K562 (cell line): ENCODE measurements around the gene EML1. TPM values are rescaled to one million over a fixed set of nuclear protein-coding genes. Genes with fewer than 3 reads are reported as not detected.

Experiments
- ATAC-seq: fragments of 200-7000 bp; cut with Tn5 transposase; 3 replicates; pipeline ENCODE4 v1.9.1; 2020; ENCODE audit warnings: moderate library complexity
- BruUV-seq: library from RNA; stranded (reverse); fragments of 400-500 nt; replicated peaks from 2 replicates; lab custom pipeline; 2021; lab: Mats Ljungman, UMichigan
- CTCF ChIA-PET: fragments of 300-600 bp; formaldehyde crosslinking; extraction: SDS; loops from one replicate; lab custom pipeline; 2021; ENCODE audit warnings: low intra/inter-chr PET ratio; lab: Yijun Ruan, JAX
- POLR2A ChIA-PET: fragments of 300-600, 350-650 bp; sonication (Branson Sonifier 250); formaldehyde crosslinking; extraction: SDS; loops from one replicate; lab custom pipeline; 2021; ENCODE audit warnings: antibody characterized with exemption, inconsistent platforms; lab: Yijun Ruan, JAX
- DNase-seq, 4 experiments: peaks; one replicate each; pipeline versions ENCODE4 v3.0.0 to v3.0.0-alpha.2; 2011 to 2018; ENCODE audit warnings: low spot score in 3 of 4, mixed read lengths in 3 of 4; ENCODE audit errors: extremely low read depth in 1 of 4
- FAIRE-seq: peaks from 2 replicates; lab custom pipeline; 2011; peaks lifted over from hg19 to GRCh38; lab: Jason Lieb, UNC
- H2AFZ ChIP-seq: 2 replicates; pipeline ENCODE4 v1.6.0; 2011; ENCODE audit warnings: low read depth, low read length, control low read depth, inconsistent platforms
- H3K27ac ChIP-seq: fragments of 200-600 bp; 3 replicates; pipeline ENCODE4 v1.8.0; 2011; ENCODE audit warnings: low read depth, mild to moderate bottlenecking, control low read depth, inconsistent platforms, low read length, moderate library complexity, mixed read lengths; ENCODE audit errors: extremely low read depth
- H3K27me3 ChIP-seq, 2 experiments: fragments of 300-600 bp in 1 of 2; 2 replicates in 1 of 2; 3 replicates in 1 of 2; pipeline versions ENCODE4 v1.6.0 to v1.8.0; 2011; ENCODE audit warnings: inconsistent platforms in 2 of 2, low read length in 2 of 2, mild to moderate bottlenecking in 1 of 2, mixed read lengths in 1 of 2, moderate library complexity in 1 of 2; ENCODE audit not compliant: control insufficient read depth in 2 of 2, insufficient read depth in 2 of 2
- H3K36me3 ChIP-seq: fragments of 300-600 bp; 3 replicates; pipeline ENCODE4 v1.8.0; 2011; ENCODE audit warnings: mild to moderate bottlenecking, low read length, inconsistent platforms; ENCODE audit not compliant: control insufficient read depth, insufficient read depth
- H3K4me1 ChIP-seq, 2 experiments: fragments of 200-600 bp in 1 of 2; replicated peaks in 1 of 2; 2 replicates in 1 of 2; 3 replicates in 1 of 2; pipeline versions ENCODE4 v1.5.1 to v1.8.0; 2011; ENCODE audit warnings: inconsistent platforms in 2 of 2, low read length in 2 of 2, mild to moderate bottlenecking in 1 of 2, mixed read lengths in 1 of 2, moderate library complexity in 1 of 2; ENCODE audit not compliant: control insufficient read depth in 2 of 2, insufficient read depth in 2 of 2
- H3K4me2 ChIP-seq: 2 replicates; pipeline ENCODE4 v1.6.1; 2011; ENCODE audit warnings: low read length, control low read depth, inconsistent platforms, mixed read lengths; ENCODE audit not compliant: insufficient read depth
- H3K4me3 ChIP-seq: fragments of 200-600 bp; sonication (generic), shearing (Covaris generic); 2 replicates; pipeline ENCODE4 v1.5.1; 2016; ENCODE audit warnings: control low read depth, inconsistent platforms
- H3K79me2 ChIP-seq: fragments of 200-600 bp; 3 replicates; pipeline ENCODE4 v1.8.0; 2011; ENCODE audit warnings: low read length, inconsistent platforms; ENCODE audit not compliant: control insufficient read depth, insufficient read depth
- H3K9ac ChIP-seq, 2 experiments: 2 replicates each; pipeline versions ENCODE4 v1.6.0 to v1.6.1; 2011; ENCODE audit warnings: low read depth in 2 of 2, low read length in 2 of 2, control low read depth in 1 of 2, inconsistent platforms in 1 of 2, mild to moderate bottlenecking in 1 of 2, mixed read lengths in 1 of 2; ENCODE audit not compliant: insufficient read depth in 1 of 2
- H3K9me1 ChIP-seq: one replicate; pipeline ENCODE4 v1.6.0; 2011; ENCODE audit warnings: inconsistent platforms, mild to moderate bottlenecking, low read length, moderate library complexity; ENCODE audit not compliant: control insufficient read depth, insufficient read depth
- H3K9me3 ChIP-seq: replicated peaks from 2 replicates; pipeline ENCODE4 v1.5.1; 2011; ENCODE audit warnings: low read depth, low read length, inconsistent platforms; ENCODE audit not compliant: control insufficient read depth, insufficient read depth
- H4K20me1 ChIP-seq: replicated peaks from 2 replicates; pipeline ENCODE4 v1.6.1; 2011; ENCODE audit warnings: low read length, inconsistent platforms, mixed read lengths; ENCODE audit not compliant: control insufficient read depth, insufficient read depth
- CEBPZ ChIP-seq: fragments of 150-350 bp; IDR thresholded peaks from 2 replicates; pipeline ENCODE4 v1.6.1; 2014; ENCODE audit warnings: low read depth, mild to moderate bottlenecking, low read length, borderline replicate concordance
- CTBP1 ChIP-seq: fragments of 450-650 bp; IDR thresholded peaks from 2 replicates; pipeline ENCODE4 v1.6.1; 2016; ENCODE audit warnings: borderline replicate concordance
- whole genome bisulfite sequencing: fragments of 100-300 bp; shearing (Covaris generic); methylation state at CpG from one replicate; pipeline ENCODE4 v1.1.6; 2016; ENCODE audit warnings: low coverage, mixed read lengths; ENCODE audit not compliant: insufficient coverage; ENCODE audit errors: missing lambda C conversion rate; 5-methylcytosine and 5-hydroxymethylcytosine counted together
- in situ Hi-C: fragments of 300-500 bp; cut with MboI; formaldehyde crosslinking; loops from 4 replicates; pipeline ENCODE4 v1.15.0; 2018; ENCODE audit warnings: inconsistent platforms, mixed read lengths
- intact Hi-C: fragments of 100-400 bp; cut with micrococcal nuclease; formaldehyde crosslinking; loops from 2 replicates; pipeline ENCODE4 v1.14.2; 2022
- polyA plus RNA-seq, 8 experiments: library from polyadenylated mRNA; depleted of rRNA in 4 of 8; stranded (reverse) in 5 of 8; unstranded in 3 of 8; fragments of >200 nt; fragmentation: Nextera tagmentation in 2 of 8; fragmentation: Illumina TruSeq in 1 of 8; extraction: Ambion mirVana in 2 of 8; extraction: Trizol in 1 of 8; gene quantifications; 2 replicates each; pipeline versions ENCODE4 v1.2.1 to v1.2.3, GENCODE V29; 2011 to 2014; ENCODE audit warnings: inconsistent platforms in 1 of 8, missing spikeins in 1 of 8
- total RNA-seq, 7 experiments: library from RNA; depleted of rRNA in 6 of 7; stranded (reverse); fragments of >200 nt in 6 of 7; fragmentation: Illumina TruSeq in 2 of 7; extraction: Trizol in 2 of 7; gene quantifications; 2 replicates each; pipeline versions ENCODE4 v1.2.1 to v1.2.3, GENCODE V29; 2011 to 2021; ENCODE audit warnings: low replicate concordance in 1 of 7

EML1 gene
- total and polyA plus RNA-seq, 9 of the 15 experiments (the other 6 are each of a cell fraction or from before 2014, with no cell fraction given), result 0.01 to 0.35 (median 0.07) TPM; not detected in 2

- Histone ChIP-seq H3K79me2 (no peaks in the 10 kb centered on the region), H3K9ac (no peak overlapping the region), H3K27me3 (peaks cover 10 to 47% of the 10 kb centered on the region in 2 experiments; a peak in 4 of 5 replicates), H3K4me2 (no peak overlapping the region), H3K9me1 (no peaks in the 10 kb centered on the region), H3K4me3 (no peak overlapping the region), H3K36me3 (no peaks in the 10 kb centered on the region), H2AFZ (no peak overlapping the region), H3K27ac (no peak overlapping the region), H3K9me3 (no peaks in the 10 kb centered on the region), H3K4me1 (no peaks in the 10 kb centered on the region), H4K20me1 (no peaks in the 10 kb centered on the region)
- 0 out of 2 replicates have a peak, but pooled peaks have one; percentile 4 for TF ChIP-seq CTBP1
- TF ChIP-seq CEBPZ, result no peak
- intact Hi-C loops (no loop called here), in situ Hi-C loops (no loop called here)
- ChIA-PET POLR2A (interaction anchor here (0.7 kb wide), 1 partner anchor 31 kb away, joined by 3 read pairs; no protein-coding TSS in a partner anchor), CTCF (no interaction called here)
- FAIRE-seq, result no peak
- DNase-seq, result no peak
- WGBS, result 0% methylated on average over 3 of the region's 3 CpGs
- BruUV-seq, result no TSS peak
- ATAC-seq, result no peak
Measured at GRCh38 chr14:99816642-99817041, 23.4 kb downstream of the EML1 start.
